ENCODE measurements around the gene MEIOC.
"Not testable (repeated sequence)": the region's sequence is repeated elsewhere in the genome, so short reads cannot be mapped to it uniquely, and the experiment has no call there.

MEIOC gene

DNA sequence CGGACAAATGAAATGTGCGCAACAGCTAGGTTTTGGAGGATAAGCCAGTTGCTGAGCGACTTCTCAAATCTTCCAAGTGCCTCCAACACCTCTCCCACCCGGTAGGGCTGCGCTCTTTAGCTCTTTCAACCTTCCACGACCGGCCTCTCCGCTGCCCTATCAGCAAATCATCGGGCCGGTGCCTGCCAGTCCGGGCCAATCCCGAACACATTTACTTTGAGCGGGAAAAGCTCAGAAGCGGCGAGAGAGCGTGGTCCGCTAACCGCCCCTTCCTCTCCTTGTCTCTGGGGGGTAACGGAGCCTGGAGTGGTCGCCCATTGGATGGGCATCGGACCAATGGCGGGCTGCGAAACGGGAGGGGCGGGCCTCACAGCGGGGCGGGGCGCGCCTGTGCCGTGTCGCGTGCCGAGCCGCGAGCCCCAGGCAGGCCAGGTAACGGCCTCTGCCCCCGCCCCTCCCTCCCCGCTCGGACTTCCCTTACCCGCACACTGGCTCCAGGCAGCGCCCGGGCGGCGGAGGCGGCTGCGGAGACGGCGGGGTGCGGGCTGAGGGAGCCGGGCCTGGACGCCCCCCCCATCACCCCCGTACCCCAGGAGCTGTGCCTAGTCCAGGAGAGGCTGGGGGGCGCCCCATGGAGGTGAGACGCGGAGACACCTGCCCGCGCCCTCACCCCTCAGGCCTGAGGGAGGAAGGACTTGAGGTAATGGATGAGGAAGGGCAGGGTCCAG, at the start of gene MEIOC:
Gene MEIOC (plus strand): TSS at position 486 of the 728 bp plus-strand sequence. CDS start 146 bp downstream, at position 632.
- peak in 2 of 3 experiments; percentile 5 to 22 for DNase-seq (ENCODE audit: low read depth in 3 of 3)

DNA sequence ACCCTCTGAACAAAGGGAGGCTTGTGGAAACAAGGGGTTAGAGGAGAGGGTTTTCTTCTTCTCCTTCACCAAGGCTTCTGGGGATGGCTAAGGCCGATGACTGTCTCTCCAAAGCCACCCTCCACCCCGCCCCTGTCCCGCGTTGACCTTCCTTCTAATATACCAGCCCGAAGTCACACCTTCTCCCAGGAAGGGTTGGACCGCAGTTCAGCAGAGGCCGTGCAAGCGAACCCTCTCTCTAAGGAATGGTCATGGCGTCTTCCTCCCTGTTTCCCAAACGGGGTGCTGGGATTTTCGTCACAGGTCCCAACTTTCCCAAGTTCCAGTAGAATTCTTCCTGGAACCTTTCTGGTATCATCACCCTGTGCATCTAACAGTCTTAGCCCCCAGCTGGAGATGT, 49.6 kb upstream of the MEIOC start:
- no peak for DNase-seq (ENCODE audit: low read depth in 3 of 3)

DNA sequence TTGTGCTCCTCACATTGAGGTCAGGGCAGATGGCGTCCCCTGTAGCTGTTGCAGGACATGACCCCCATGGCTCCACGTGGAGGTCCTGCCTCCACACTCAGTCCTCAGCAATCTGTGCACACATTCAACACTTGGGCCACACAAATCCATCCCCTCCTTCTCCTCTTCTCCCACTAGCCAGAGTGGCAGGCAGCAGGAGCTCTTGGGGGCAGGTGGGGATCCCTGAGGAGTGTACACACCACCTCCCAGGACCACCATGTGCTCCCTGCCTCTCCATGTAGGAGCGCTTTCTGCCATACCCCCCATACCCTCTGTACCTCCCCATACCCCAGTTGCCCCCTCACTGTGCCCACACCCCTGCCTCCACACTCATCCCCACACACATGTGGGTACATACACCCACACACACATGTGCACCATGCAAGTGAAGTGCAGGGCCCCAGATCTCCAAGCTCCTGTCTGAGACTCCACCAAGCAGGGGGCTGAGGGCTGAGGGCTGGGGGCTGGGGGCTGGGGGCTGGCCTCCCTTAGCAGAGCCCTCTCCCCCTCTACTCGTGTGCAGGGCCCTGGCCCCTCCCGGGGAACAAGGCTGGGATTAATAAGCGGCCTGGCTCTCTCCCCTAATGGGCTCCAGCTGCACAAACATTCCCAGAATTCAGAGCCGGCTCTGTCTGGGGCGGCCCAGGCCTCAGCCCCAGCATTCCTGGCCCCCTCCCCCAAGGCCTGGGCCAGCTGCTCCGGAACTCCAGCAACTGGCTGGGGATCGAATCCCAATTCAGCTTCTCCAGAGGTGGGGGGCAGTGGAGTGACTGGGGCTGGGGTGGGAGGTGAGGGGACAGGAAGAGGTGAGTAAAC, 48.2 kb upstream of the MEIOC start:
- DNase-seq (ENCODE audit: low read depth in 3 of 3), result no peak

DNA sequence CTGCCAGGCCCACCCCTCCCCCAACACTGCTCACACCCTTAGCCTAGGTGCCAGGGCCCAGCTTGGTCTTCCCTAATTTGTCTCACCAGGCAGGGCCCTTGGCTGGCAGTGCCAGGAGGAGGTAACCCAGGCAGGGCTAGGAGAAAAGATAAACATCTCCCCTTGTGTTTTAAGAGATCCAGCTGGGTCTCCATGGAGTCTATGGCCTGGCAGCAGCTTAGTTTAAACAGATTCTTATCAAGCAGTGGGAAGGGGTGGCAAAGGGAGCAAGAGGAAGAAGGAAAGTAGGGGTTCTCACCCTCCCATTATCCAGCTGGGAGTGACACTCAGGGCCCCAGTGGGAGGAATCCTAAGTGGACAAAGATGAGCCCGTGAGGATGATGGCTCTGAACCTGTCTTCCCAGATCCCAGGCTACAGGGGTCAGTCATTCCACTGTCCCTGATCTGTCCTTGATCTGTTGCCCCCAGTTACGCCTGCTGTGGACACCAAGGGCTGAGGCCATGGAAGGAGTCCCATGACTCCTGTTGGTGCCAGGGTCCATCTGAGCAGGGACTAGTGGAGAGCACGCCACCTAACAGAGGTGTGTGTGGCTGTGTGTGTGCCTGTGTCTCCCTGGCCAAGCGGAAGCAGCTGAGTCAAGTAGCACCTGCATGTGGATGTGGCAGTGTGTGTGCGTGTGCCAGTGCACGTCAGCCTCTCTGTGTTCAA, 47.4 kb upstream of the MEIOC start:
- no peak for DNase-seq (ENCODE audit: low read depth in 3 of 3)

DNA sequence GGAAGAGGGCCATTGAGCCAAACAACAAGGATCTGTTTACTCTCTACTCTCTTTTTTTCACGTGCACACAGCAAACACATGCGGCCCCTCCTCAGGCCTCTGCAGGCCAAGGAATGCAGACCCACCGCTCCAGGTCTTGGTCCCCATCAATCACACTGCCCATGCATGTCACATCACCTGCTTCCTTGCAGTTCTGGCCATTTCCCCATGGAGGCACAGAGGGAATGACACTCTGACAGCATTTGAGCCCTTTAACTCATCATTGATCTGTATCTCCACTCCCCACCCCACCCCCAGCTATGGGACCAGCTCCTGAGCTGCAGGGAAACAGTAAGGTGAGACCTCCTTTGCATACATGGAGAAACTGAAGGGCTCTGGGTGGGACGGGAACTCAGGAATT, 45.9 kb upstream of the MEIOC start:
- no peak for DNase-seq (ENCODE audit: low read depth in 3 of 3)

DNA sequence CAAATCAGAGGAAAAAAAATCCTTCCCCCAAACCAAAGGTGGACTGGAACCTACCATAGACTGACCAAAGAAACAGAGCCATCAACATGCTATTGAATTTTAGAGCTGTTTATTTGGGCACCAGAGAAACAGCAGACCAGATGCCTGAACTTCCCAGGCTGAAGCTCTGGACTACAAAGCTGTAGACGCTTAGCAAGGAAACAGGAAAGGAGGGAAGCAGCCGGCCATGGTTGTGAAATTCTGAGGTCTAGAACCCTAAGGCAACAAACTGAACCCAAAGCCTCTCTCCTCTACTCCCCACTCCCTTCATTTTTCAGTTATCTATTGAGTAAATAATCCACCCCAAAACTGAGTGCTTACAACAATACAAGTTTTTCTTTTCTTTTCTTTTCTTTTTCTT, 45.4 kb upstream of the MEIOC start:
- DNase-seq (ENCODE audit: low read depth in 3 of 3), result no peak

DNA sequence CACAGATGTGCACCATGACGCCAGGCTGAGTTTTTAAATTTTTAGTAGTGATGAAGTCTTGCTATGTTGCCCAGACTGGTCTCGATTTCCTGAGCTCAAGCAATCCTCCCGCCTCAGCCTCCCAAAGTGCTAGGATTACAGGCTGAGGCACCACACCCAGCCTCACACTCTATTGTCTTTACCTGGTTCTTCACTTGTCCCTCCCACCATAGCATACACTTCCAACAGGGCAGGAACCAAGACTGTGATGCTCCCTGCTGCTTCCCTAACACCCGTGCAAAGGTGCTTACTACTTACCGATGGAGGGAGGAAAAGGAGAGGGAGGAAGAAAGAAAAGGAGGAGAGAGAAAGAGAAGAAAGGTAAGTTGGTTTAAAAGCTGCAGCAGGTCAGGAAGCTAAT, 41.4 kb upstream of the MEIOC start:
- no peak for DNase-seq (ENCODE audit: low read depth in 3 of 3)

DNA sequence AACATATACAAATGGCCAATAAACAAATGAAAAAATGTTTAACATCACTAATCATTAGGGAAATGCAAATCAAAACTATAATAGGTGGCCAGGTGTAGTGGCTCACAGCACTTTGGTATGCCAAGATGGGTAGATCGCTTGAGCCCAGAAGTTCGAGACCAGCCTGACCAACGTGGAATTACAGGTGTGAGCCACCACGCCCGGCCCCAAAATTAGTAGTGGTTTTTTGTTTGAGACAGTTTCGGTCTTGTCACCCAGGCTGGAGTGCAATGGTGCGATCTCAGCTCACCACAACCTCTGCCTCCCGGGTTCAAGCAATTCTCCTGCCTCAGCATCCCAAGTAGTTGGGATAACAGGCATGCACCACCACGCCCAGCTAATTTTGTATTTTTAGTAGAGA, 37.6 kb upstream of the MEIOC start:
- not testable (repeated sequence) for DNase-seq (ENCODE audit: low read depth in 3 of 3)

DNA sequence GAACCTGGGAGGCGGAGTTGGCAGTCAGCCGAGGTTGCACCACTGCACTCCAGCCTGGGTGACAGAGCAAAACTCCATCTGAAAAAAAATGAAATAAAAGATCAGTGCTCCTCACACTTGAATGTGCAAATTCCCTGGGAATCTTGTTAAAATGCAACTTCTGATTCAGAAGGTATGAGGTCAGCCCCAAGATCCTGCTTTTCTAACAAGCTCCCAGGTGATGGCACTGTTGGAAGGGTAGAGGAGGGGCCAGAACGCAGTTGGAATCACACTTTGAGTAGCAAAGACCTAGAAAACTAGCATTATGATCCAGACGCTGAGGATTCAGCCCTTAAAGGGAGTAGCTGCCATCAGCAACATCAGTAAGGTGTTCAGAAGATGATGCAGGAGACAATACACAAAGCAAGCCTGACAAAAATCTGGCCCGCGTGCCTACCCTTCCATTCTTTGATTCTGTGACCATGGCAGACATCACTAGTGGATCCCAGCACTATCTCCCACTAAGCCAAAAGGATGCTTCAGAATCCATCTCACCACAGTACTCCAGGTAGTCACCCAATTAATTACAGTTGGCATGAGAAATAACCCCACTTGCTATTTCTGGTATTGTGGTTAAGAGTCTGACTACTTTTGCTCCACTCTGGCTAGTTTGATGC, 33.1 kb upstream of the MEIOC start:
- DNase-seq (ENCODE audit: low read depth in 3 of 3), result no peak

DNA sequence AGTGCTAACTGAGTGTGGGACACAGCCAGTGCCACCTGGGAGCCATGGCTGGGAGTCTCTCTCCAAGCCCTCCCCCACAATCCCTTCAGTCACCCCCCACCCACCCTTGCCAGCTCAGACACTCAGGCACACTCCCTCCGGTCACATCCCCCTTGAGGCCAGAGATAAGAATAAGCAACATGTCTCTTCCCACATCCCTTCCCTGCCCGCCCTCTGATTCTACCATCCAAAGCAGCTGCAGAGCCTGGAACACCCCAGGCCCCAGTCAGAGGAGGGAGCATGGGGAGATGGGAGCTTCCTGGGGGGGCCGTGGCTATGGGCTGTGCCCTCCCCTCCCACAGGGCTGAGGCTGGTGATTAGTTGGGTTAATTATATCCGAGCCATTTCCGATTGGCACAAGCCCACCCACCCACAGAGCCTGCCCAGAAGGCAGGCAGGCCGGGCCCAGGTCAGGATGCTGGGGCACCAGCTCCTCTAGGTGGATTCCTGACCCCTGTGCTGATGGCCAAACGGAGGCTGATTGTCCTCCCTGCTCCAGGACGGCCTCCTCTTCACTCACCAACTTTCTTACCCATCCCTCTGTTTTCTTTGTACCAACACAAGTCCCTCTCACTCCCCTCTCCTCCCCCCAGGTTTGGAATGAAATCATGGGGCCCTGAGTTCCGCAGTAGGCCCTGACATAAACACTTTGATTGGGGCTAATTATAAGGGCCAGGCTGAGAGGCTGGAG, 28.6 kb upstream of the MEIOC start:
- DNase-seq (ENCODE audit: low read depth in 3 of 3), result no peak

DNA sequence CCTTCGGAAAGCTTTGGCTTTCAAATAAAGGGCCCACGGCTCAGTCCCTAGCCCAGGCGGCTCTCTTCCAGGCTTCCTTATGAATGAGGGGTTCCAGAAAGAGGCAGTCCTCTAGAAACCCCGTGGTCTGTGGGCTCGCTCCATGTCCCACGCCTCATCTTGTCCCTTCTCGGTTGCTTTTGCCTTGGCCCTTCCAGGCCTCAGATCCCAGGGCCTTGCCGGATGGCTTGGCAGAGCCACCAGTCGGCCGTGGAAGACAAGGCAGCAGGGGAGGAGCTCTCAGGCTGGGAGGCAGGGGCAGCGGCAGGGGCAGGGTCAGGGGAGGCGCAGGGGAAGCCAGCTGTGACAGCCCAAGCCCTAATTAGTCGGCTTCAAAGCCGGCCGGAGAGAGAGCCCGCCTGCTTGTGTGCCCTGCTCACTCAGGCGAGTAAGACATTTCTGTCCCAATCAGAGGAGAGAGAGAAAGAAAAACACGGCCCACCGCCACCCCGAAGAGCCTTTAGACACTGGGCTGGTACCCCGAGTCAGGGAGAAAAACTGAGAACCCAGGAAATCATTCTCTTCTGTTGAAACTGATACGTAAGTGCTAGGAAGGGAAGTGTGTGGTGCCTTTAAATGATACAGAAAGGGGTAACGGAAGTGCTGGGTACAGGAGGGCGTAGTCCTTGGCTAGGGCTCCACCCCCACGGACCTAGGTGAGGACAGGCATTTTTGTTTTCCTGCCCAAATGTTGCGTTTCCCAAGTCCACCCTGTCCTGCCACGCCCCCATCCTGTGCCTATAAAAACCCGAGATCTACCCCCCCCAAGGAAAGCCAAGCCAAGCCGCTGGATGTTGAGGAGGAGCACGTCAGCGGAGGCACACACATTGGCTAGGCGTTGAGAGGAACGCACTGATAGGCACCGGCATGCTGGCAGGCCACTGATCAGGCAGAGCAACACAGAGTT, 27.8 kb upstream of the MEIOC start:
- DNase-seq (ENCODE audit: low read depth in 3 of 3), result no peak

DNA sequence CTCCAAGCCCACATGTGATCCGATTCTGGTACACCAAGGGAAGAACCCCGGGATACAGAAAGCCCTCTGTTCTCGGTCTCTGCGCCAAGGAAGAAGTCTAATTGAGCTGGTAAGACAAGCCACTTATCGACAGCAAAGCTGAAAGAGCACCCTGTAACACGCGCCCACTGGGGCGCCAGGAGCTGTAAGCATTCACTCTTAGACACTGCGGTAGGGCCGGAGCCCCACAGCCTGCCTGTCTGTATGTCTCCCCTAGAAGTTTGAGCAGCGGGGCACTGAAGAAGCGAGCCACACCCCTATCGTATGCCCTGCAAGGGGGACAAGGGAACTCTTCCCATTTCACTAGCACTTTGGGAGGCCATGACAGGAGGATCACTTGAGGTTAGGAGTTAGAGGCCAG, 27.0 kb upstream of the MEIOC start:
- DNase-seq (ENCODE audit: low read depth in 3 of 3), result no peak

DNA sequence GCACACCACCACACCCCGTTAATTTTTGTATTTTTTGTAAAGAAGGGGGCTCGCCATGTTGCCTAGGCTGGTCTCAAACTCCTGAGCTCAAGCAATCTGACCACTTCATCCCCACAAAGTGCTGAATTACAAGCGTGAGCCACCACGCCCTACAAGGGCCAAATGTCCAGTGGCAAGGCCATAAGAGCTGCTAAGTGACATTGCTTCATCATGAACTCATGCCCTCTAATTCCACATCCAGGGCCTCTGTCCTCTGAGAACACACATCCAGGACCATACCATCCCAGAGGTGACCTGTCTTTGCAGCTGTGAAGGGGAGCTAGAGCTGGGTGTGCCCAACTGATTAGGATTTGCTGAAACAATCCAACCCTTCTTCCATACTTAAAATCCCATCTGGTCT, 25.6 kb upstream of the MEIOC start:
- DNase-seq (ENCODE audit: low read depth in 3 of 3), result no peak

DNA sequence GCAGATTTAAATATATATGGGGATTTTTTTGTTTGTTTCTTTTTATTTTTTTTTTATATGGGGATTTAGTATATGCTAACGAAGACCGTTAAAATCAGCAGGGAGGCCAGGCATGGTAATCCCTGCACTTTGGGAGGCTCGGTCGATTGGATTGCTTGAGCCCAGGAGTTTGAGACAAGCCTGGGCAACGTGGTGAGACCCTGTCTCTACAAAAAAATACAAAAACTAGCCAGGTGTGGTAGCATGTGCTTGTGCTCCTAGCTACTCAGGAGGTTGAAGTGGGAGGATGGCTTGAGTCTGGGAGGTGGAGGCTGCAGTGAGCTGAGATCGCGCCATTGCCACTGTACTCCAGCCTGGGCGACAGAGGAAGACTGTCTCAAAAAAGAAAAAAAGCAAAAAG, 22.3 kb upstream of the MEIOC start:
- no peak for DNase-seq (ENCODE audit: low read depth in 3 of 3)

DNA sequence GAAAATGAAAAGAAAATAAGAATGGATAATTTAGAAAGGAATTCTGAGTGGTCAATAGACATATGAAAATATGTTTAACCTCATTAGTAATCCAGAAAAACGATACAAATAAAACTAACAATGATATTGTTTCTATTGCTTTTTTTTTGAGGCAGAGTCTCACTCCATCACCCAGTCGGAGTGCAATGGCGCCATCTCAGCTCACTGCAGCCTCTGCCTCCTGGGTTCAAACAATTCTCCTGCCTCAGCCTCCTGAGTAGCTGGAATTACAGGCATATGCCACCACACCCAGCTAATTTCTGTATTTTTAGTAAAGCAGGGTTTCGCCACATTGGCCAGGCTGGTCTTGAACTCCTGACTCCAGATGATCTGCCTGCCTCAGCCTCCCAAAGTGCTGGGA, 21.9 kb upstream of the MEIOC start:
- not testable (repeated sequence) for DNase-seq (ENCODE audit: low read depth in 3 of 3)

DNA sequence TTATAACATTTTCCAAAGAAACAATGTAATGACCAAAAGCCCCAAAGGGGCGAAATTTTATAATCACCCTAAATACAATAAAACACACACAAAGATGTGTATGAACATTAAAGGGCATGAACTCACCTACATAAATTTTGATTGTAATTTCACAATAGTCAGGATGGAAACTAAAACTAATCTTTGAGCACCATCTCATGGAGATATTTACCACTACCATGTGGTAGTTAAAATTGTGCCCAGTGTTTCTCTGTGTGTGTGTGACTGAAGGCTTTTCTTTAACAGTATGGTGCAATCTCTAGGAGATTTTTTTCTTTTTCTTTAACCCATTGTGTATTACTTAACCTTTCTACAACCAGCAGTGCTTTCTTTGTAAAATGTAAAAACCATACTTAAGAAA, 19.7 kb upstream of the MEIOC start:
- no peak for DNase-seq (ENCODE audit: low read depth in 3 of 3)

DNA sequence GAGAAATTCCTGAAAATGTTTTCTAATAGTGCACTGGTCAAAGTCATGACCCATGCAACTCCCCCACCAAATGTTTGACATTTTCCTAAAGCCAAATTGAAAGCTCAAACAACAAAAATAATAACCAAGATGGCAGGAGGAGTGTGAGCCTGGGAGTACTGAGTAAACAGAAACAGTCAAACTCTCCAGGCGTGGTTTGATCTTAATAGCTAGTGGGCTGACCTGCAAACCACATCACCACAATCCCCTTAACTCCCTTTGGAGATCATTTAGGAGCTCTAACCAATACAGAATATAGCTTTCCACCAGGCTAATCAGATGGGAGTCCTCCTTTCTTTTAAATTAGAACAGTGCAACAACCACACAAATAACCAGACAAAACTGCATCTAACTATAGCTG, 19.2 kb upstream of the MEIOC start:
- no peak for DNase-seq (ENCODE audit: low read depth in 3 of 3)

DNA sequence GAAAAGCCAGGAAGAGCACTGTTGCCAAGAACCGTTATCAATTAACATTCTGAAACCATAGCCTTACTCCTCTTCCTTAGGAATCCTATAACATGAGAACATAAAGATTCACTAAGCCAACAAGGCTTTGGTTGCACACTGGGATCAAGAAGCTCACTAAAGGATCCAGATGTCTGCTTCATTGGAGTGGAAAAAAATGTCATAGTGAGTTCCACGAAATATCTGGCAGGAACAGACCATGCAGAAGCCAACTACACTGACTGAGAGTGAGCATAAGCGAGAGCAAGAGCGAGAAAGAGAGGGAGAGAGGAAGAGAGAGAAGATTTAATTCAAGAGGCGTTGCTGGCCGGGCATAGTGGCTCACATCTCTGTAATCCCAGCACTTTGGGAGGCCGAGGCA, 13.4 kb upstream of the MEIOC start:
- no peak for DNase-seq (ENCODE audit: low read depth in 3 of 3)

DNA sequence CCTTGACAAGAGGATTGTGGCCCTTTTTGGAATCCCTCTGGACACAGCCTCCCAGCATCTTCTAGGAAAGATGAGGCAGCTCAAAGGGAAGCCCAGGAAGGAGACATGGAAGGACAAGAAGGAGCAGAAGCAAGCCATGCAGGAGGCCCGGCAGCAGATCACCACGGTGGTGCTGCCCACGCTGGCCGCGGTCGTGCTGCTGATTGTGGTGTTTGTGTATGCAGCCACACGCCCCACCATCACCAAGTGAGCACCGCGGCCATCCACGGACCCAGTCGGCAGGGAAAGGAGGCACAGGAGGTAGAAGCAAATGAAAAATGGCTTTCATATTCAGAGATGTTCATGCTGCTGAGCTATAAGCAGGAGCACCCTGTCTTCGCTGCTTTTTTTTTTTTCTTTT, 10.9 kb upstream of the MEIOC start:
- no peak for DNase-seq (ENCODE audit: low read depth in 3 of 3)

DNA sequence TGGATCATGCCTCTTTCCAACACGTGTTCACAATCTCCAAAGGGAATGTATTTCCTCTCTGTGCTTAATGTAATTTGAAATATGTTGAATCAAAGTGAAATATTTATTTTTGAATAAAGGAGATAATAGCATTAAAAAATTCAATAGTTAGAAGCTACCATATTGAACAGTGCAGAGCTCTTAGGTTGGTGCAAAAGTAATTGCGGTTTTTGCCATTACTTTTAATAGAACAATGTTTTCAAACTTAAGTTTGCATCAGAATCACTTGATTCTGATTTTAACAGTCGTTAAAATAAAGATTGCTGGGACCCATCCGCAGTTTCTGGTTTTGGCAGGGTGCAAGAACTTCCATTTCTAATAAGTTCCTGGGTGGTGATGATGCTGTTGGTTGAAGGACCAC, 10.0 kb upstream of the MEIOC start:
- no peak for DNase-seq (ENCODE audit: low read depth in 3 of 3)

Measured in stimulated activated CD4-positive, alpha-beta T cell treated with anti-CD3 and anti-CD28 coated beads, TNF-alpha, amount 100 ng/mL, for 4 hours (primary cell).